Measurements from ENCODE around the gene COLGALT1. TPM values are rescaled to one million over a fixed set of nuclear protein-coding genes. Genes with fewer than 3 reads are reported as not detected.

Gene COLGALT1
- total and polyA plus RNA-seq, 9 of the 15 experiments (the other 6 are each of a cell fraction or from before 2014, with no cell fraction given): 4.9 to 119 (median 82.6) TPM

GRCh38 chr19:17615889-17616685 lies 60.6 kb downstream of the COLGALT1 start (continued):
- no peak for TF ChIP-seq STAT6 (CRISPR knock-in tag; IDR thresholded peaks at IDR 0.05)
- TF ChIP-seq TBL1XR1 (IDR thresholded peaks at IDR 0.05; ENCODE audit: low read length in 2 of 2): no peak
- no peak for TF ChIP-seq ZKSCAN8 (CRISPR knock-in tag; IDR thresholded peaks at IDR 0.05)
- no peak for TF ChIP-seq CTCFL (IDR thresholded peaks at IDR 0.05; ENCODE audit: borderline replicate concordance, insufficient read depth, low read depth, low read length, poor library complexity, severe bottlenecking)
- TF ChIP-seq SNAPC5 (CRISPR knock-in tag; IDR thresholded peaks at IDR 0.05): no peak
- TF ChIP-seq ZBTB26 (CRISPR knock-in tag; IDR thresholded peaks at IDR 0.05): no peak
- TF ChIP-seq ZNF280A (IDR thresholded peaks at IDR 0.05; ENCODE audit: low read depth, partially characterized antibody): no peak
- no peak for TF ChIP-seq ZNF785 (CRISPR knock-in tag; IDR thresholded peaks at IDR 0.05)
- no peak for TF ChIP-seq ZC3H4 (CRISPR knock-in tag; IDR thresholded peaks at IDR 0.05; ENCODE audit: borderline replicate concordance)
- no peak for TF ChIP-seq SREBF1 (IDR thresholded peaks at IDR 0.05; ENCODE audit: borderline replicate concordance, low read depth, low read length)
- TF ChIP-seq POLR2B (IDR thresholded peaks at IDR 0.05; ENCODE audit: low read depth, partially characterized antibody): peak; percentile 39
- TF ChIP-seq SRSF7 (optimal IDR thresholded peaks at IDR 0.05; ENCODE audit: low read depth, low read length): no peak
- no peak for TF ChIP-seq IRF2 (CRISPR knock-in tag; IDR thresholded peaks at IDR 0.05)
- no peak for TF ChIP-seq ZNF512 (tag; IDR thresholded peaks at IDR 0.05)
- TF ChIP-seq CBFB (CRISPR knock-in tag; IDR thresholded peaks at IDR 0.05): no peak
- TF ChIP-seq CAMTA2 (CRISPR knock-in tag; conservative IDR thresholded peaks at IDR 0.05): no peak
- no peak for TF ChIP-seq EHMT2 (IDR thresholded peaks at IDR 0.05)
- no peak for TF ChIP-seq FIP1L1 (IDR thresholded peaks at IDR 0.05; ENCODE audit: low read depth, low read length, poor library complexity, severe bottlenecking)

Measured in K562 (cell line).